HG02678 (cell line): ENCODE results near the gene SLC6A18.
"Not testable (repeated sequence)": the region's sequence is repeated elsewhere in the genome, so short reads cannot be mapped to it uniquely, and the experiment has no call there.

Source experiments
- ATAC-seq: cut with Tn5 transposase; IDR thresholded peaks from one replicate; pipeline ENCODE4 v1.9.1; 2021; ENCODE audit warnings: mild to moderate bottlenecking, moderate library complexity; ENCODE audit not compliant: unreplicated experiment

Gene SLC6A18

DNA sequence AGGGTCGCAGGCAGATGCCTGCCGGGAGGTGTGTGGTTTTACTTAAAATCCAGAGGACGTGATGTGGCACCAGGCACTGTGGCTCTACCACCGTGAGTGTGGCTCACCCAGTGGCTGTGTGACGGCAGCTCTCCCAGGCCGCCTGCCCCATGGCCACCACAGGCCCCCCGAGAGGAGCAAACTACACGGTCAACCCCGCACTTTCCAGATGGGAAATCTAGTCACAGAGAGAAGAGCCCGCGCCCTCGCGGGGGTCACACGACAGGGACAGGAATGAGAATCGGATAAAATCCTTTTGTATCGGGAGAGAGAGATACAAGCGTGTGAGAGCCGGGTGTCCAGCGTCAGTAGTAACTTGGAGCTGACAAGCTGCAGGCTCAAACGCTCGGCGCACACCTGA lies 45.2 kb downstream of the SLC6A18 start:
- ATAC-seq, result no peak

DNA sequence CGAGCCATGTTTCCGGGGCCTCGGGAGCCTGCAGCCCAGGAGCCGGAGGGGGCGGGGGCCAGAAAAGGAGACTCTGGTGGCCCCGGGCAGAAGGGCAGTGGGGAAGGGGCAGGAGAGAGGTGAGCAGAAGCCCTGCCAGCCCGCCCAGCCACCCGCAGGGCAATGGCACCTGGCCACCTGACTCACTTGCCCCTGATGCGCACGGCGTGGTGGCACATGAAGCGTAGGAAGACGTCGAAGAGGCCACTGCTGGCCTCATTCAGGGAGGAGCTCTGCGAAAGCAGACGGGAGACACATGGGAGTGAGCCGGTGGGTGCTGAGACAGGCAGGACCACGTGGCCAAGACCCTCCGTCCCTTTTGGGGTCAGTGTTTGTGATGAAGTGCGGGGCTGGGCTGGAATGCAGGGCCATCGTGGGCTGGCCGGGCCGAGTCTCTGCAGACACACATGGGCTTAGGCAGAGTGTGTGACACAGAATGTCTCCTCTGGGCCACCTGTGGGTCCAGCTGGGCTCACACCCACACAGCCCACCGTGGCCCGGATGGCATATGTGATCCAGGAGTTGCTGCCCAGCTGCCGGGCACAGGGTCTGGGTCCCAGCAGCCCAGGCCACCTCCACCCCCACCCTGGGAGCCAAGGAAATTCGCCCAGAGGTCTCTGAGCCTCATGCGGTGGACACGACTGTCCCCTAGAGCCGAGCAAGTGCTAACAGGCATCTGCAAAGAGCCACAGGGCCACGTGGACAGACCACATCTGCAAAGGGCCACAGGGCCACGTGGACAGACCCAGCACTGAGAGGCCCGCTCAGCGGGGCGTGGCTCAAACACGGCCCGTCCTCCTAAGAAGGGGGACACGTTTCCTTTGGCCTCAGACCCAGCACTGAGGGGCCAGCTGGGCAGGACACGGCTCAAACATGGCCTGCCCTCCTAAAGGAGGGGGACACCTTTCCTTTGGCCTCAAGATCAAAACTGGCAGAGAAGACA lies 46.0 kb downstream of the SLC6A18 start:
- ATAC-seq, result no peak

DNA sequence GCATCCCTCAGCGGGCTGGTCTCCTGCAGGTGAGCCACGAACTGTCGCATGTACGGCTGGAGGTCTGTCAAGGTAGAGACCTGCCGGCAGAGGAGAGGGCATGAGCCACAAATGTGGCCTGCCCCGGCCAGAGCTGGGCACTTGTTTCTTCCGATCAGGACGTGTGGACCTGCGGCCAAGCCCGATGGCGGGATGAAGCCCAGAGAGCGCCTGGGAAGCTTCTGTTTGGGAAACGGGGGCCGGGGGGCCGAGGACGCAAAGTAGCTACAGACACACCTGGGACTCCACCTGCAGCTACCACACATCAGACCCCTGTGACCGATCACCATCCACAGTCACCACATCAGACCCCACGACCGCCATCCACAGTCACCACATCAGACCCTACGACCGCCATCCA lies 47.0 kb downstream of the SLC6A18 start:
- no peak for ATAC-seq

DNA sequence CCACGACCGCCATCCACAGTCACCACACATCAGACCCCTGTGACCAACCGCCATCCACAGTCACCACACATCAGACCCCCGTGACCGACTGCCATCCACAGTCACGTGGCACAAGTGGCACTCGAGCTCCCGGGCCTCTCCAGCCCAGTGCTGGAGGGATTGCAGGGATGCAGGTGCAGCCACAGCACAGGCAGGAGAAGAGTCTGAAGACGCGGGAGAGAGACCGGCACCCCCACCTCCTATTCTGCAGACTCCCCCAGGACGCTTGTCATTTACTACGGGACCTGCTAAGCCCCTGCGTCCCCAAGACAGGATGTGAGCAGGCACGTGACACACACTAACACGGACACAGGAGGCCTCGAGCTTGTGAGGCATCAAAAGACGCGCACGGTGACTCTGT lies 48.6 kb downstream of the SLC6A18 start:
- no peak for ATAC-seq

DNA sequence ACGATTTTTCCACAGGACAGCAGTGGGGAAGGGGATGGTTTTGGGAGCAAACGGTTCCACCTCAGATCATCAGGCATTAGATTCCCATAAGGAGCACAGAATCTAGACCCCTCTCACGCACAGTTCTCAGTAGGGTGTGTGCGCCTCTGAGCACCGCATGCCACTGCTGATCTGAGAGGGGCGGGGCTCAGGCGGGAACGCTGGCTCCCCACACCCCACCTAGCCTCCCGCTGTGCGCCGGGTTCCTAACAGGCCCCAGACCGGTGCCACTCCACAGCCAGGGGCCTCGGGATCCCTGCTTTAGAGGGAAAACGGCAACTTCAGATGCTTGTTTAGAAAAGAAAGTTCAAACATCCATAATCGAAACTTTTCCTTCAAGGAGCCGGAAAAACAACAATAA lies 49.3 kb downstream of the SLC6A18 start:
- no peak for ATAC-seq

DNA sequence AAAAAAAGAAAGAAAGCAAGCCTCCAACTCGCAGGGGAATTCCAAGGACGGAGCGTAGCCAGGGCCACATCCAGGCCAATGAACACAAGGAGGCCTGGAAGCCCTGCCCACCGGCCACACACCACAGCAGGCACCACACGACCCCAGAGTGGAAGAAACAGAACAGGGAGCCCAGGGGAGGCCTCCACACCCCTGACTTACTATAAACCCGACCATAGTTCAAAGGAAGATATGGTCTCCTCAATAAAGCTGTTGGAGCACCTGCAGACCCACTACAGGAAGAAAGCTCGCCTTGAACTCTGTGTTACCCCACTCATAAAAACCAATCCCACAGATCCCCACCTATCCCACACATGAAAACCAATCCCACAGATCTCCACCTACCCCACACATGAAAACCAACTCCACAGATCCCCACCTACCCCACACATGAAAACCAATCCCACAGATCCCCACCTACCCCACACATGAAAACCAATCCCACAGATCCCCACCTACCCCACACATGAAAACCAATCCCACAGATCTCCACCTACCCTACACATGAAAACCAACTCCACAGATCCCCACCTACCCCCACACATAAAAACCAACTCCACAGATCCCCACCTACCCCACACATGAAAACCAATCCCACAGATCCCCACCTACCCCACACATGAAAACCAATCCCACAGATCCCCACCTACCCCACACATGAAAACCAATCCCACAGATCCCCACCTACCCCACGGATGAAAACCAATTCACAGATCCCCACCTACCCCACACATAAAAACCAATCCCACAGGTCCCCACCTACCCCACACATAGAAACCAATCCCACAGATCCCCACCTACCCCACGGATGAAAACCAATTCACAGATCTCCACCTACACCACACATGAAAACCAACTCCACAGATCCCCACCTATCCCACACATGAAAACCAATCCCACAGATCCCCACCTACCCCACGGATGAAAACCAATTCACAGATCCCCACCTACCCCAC lies 50.5 kb downstream of the SLC6A18 start:
- ATAC-seq, result not testable (repeated sequence)

DNA sequence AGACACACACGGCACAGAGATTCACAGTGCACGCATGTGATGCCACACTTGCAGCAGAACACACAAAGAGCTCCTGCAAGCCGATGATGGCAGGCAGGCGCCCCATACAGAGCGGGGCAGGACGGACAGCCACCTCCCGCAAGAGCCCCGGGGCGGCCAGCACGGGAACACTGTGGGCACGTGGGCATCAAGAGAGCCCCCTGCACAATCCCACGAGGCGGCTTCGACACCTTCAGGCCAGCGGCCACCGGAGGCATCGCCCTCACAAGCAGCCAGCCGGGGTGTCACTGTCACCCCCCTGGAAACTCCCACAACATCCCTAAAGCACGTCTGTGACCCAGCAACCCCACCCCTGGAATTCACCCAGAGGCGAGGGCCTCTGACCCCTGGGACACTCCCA lies 51.7 kb downstream of the SLC6A18 start:
- no peak for ATAC-seq

DNA sequence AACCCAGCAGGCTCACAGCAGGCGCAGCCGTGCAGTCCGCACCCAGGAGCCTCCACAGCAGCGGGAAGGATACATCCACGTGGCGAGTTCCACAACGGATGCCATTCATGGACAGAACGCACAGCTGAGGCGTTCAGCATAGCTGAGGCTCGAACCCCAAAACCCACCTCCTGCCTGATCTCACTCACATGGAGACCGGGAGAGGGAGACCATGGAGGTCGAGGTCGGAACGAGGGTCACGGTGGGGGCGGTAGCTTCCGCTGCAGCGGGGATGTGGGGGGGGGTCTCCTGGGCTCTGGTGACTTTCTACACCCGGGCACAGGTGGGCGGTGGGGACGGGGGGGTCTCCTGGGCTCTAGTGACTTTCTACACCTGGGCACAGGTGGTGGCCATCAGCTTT lies 52.1 kb downstream of the SLC6A18 start:
- ATAC-seq, result no peak

DNA sequence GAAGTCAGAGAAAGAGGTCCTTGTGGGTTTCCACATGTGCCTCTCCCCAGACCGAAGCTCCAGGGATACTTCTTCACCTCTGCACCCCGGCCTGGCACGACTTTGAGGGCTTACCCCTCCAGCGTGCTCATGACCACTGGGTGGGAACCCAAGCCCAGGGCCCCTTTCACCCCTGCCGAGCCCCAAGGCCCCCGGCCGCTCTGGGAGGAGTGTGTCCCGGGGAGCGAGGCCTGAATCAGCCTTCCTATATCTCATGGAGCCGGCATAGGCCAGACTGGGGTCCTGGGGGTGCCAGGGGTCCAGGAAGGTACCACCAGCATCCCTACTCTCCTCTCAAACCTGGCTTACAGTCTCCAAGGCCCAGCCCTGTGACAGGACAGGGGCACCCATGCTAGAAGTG lies 52.6 kb downstream of the SLC6A18 start:
- no peak for ATAC-seq

DNA sequence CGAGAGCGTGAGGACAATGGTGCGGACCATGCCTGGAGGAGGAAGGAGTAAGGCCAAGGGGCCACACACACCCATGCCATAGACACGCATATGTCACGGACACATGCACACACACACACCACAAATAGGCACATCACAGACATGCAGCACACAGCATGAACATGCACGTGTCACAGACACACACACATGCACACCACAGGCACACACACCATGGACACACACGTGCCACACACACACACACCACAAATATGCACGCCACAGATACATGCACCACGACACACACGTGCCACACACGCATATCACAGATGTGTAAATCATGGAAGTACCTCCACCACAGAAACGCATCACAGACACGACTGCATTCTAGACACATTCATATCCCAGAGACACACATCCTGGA lies 53.0 kb downstream of the SLC6A18 start:
- no peak for ATAC-seq

DNA sequence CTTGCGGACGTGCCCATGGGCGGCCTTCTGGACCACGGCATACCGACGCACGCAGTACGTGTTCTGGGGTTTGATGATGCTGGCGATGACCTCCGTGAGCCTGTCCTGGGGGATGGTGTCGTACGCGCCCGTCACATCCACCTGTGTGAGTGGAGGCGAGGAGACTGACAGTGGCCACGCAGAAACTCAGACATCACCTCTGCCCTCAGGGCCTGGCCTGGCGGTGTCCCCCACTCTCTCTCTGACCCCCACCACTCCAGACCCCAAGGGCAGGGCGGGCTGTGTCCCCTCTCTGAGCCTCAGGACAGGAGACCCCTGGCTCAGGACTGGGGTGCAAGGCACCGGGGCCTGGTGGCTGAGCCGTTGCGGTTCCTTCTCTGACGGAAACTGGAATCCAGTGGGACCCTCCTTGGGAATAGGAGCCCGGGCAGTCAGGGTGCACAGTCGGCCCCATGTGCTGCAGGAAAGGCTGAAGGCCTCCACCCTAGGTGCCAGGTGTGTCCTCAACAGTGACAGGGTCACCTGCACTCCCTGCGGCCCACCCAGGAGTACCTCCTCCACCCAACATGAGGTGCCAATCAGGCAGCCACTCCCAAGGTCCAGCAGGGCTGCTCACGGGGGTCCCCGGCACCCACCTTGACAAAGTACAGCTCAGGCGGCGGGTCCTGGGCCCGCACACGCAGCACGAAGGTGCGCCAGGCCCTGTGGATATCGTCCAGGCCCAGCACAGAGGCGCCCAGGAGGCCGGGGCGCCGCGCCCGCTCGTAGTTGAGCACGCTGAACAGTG lies 53.7 kb downstream of the SLC6A18 start:
- ATAC-seq, result no peak

DNA sequence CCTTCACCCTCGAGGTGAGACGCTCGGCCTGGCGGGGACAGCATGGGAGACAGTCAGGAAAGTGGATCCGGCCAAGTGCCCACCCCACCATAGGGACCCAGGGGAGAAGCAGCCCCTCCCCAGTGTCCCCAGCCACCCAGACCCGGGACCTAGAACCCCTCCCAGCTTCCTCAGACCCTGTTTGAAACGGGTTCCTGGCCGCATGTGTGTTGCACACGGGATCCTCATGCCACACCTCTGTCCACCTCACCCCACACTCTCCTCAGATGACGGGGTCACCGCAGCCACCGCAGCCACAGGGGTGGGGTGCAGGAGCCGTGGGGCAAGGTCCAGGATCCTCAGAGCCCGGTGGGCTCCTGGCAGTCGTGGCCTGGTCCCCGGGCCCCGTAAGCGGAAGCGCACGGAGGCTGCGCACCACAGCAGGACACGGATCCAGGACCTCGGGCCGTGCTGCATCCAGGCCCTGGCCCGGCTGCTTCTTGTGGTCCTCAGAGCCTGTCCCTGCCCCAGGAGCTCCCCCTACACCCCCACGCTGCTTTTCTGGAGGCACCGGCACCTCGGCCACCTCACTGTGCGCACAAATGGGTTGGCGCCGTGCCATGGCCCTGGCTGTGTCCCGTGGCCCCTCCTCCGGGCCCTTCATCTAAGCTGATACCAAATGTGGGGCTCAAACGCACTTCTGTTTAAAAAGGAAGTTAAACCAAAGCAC lies 54.4 kb downstream of the SLC6A18 start:
- ATAC-seq, result no peak

DNA sequence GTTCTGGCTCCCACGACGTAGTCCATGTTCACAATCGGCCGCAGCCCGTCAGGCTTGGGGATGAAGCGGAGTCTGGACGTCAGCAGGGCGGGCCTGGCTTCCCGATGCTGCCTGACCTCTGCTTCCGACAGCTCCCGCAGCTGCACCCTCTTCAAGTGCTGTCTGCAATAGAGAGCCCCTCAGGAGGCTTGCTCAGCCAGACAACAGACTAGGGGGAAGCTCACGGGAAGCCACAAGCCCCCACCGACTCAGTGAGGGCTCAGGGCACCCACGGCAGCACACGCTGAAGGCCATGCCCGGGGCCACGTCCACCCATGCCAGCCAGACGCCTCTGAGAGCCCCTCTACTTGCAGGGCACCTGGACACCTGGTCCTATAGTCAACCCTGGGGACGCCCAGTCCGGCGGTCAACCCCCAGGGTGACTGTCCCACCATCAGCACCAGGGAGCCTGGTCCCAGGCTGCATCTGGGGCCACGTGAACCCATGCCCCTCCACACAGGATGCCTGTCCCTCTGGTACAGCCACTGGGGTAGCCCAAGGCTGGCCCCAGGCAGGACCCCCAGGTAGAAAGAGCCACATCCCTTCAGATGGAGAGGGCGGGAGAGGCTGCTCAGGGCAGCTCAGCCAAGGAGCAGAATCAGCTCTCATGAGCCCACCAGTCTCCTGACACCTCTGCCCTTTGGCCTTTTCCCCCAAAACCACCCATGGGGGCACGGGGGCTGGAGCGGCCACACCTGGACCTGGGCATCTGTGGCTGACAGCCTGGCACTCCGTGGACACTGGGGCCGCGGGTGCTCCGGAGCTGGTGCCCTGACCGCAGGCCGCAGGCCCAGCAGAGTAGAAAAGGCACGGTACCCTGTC lies 55.2 kb downstream of the SLC6A18 start:
- no peak for ATAC-seq

DNA sequence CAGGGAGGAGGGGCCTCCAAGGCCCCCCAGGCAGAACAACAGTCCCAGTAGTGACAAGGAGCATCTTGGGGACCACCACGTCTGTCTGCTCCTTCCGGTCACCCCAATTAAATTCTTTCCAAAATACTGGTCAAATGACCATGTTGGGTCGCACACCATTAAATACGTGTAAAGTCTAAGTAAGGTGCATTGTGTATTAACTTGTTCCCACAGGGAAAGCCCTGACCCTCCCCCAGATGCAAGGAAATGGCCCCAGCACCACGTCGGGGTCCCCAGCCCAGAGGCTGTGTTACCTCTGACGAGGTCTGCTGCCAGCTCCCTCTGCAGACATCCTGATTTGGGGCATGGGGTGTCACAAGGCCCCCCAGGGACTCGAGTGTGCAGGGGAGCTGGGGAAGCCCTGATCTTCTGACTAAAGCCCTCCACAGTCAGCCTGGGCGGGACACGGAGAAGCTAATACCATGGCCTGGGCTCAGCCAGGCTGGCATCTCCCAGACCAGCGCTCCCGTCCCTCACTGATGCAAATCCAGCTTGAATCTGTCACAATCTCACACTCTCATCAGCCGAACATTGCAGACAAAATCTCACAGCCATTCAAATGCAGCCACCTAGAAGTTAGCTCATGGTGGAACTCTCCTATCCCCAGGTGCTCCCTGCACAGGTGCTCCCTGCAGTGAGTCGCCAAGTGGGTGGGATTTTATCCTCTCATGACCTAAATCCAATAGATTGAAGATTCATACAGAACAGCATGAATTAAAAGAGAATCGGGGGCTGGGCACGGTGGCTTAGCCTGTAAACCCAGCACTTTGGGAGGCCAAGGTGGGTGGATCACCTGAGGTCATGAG lies 56.1 kb downstream of the SLC6A18 start:
- no peak for ATAC-seq

DNA sequence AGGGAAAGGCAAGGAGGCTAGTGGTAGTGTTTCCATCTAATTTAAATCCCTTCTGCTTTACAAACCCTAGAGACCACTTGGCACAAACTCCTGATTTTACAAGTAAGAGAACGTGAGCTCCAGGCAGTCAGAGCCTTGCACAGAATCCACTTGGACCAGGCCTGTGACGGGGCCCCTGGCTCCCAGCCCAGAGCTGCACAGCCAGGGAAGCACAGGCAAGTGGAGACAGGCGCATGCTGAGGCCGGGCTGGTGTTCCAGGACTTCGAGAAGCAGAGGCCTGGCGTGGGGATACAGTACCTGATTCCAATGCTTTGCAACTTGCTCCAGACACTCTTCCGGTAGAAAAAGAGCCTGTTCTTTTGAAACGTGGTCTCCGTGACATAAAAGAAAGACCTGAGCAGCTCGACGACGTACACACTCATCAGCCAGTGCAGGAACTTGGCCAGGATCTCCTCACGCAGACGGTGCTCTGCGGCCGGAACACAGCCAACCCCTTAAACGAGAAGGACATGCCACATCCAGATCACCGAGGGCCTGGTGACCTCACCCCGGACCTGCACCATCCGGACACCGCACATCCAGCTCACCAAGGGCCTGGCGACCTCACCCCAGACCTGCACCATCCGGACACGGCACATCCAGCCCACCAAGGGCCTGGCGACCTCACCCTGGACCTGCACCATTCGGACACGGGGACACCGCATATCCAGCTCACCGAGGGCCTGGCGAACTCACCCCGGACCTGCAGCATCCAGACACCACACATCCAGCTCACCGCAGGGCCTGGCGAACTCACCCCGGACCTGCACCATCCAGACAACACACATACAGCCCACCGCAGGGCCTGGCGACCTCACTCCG lies 57.2 kb downstream of the SLC6A18 start:
- no peak for ATAC-seq

DNA sequence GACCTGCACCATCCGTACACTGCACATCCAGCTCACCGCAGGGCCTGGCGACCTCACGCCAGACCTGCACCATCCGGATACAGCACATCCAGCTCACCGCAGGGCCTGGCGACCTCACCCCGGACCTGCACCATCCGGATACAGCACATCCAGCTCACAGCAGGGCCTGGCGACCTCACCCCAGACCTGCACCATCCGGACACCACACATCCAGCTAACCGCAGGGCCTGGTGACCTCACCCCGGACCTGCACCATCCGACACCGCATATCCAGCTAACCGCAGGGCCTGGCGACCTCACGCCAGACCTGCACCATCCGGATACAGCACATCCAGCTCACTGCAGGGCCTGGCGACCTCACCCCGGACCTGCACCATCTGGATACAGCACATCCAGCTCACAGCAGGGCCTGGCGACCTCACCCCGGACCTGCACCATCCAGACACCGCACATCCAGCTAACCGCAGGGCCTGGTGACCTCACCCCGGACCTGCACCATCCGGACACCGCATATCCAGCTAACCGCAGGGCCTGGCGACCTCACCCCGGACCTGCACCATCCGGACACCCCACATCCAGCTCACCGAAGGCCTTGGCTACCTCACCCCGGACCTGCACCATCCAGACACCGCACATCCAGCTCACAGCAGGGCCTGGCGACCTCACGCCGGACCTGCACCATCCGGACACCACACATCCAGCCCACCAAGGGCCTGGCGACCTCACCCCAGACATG lies 58.0 kb downstream of the SLC6A18 start:
- ATAC-seq, result not testable (repeated sequence)

DNA sequence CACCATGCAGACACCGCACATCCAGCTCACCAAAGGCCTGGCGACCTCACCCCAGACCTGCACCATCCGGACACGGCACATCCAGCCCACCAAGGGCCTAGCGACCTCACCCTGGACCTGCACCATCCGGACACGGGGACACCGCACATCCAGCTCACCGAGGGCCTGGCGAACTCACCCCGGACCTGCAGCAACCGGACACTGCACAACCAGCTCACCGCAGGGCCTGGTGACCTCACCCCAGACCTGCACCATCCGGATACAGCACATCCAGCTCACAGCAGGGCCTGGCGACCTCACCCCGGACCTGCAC lies 58.5 kb downstream of the SLC6A18 start:
- not testable (repeated sequence) for ATAC-seq
